ENCODE results near the gene WDR6. TPM values are rescaled to one million over a fixed set of nuclear protein-coding genes. Genes with fewer than 3 reads are reported as not detected.

Gene WDR6
- total RNA-seq, 2 experiments from 2014 or later: 111 to 125 TPM

DNA sequence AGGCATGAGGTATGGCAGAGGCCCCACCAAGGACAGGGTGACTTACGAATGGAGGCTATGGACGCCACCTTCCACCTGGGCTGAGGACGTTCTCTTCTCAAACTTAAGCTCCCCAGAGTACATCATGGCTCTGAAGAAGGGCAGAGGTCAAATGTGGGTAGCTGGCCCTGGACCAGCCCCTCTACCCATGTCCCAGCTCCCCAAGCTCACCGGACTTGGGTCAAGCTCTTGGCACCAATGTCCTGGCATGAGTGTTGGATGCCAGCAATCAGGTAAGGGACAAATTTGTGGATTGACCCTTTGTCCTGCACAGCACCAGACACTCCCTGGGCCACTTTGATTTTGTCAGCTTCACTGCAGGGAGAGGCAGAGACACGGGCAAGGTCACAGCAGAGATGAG, 17.3 kb downstream of the WDR6 start:
- no peaks in the 10 kb centered on the region for H3K27me3 Mint-ChIP-seq
- DNase-seq (no peak), ATAC-seq (no peak)
- H3K4me3 Mint-ChIP-seq: peak overlapping the region; percentile 87
- H3K9me3 Mint-ChIP-seq: no peaks in the 10 kb centered on the region
- H3K27ac Mint-ChIP-seq: peak overlapping the region; percentile 36
- H3K36me3 Mint-ChIP-seq (ENCODE audit: low read depth): peaks cover 75% of the 10 kb centered on the region
- H3K4me1 Mint-ChIP-seq (ENCODE audit: low read depth): peaks cover 60% of the 10 kb centered on the region
- intact Hi-C loops (cut with micrococcal nuclease): loop anchor here (5.0 kb wide), 1 partner anchor 37 kb away; no protein-coding TSS in a partner anchor
- ChIA-PET CTCF (interaction anchor here (0.9 to 5.9 kb wide), 4 partner anchors 10 to 69 kb away, joined by 3 to 64 read pairs (median 20); partner anchors contain the start of genes P4HTM, QRICH1 and WDR6), POLR2A (interaction anchor here (1.3 to 12.0 kb wide), 4 partner anchors 10 to 75 kb away, joined by 3 to 200 read pairs (median 50); partner anchors contain the start of genes QRICH1 and WDR6)
- TF ChIP-seq, protein P1, sequence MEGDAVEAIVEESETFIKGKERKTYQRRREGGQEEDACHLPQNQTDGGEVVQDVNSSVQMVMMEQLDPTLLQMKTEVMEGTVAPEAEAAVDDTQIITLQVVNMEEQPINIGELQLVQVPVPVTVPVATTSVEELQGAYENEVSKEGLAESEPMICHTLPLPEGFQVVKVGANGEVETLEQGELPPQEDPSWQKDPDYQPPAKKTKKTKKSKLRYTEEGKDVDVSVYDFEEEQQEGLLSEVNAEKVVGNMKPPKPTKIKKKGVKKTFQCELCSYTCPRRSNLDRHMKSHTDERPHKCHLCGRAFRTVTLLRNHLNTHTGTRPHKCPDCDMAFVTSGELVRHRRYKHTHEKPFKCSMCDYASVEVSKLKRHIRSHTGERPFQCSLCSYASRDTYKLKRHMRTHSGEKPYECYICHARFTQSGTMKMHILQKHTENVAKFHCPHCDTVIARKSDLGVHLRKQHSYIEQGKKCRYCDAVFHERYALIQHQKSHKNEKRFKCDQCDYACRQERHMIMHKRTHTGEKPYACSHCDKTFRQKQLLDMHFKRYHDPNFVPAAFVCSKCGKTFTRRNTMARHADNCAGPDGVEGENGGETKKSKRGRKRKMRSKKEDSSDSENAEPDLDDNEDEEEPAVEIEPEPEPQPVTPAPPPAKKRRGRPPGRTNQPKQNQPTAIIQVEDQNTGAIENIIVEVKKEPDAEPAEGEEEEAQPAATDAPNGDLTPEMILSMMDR (IDR thresholded peaks at IDR 0.05): no peak

DNA sequence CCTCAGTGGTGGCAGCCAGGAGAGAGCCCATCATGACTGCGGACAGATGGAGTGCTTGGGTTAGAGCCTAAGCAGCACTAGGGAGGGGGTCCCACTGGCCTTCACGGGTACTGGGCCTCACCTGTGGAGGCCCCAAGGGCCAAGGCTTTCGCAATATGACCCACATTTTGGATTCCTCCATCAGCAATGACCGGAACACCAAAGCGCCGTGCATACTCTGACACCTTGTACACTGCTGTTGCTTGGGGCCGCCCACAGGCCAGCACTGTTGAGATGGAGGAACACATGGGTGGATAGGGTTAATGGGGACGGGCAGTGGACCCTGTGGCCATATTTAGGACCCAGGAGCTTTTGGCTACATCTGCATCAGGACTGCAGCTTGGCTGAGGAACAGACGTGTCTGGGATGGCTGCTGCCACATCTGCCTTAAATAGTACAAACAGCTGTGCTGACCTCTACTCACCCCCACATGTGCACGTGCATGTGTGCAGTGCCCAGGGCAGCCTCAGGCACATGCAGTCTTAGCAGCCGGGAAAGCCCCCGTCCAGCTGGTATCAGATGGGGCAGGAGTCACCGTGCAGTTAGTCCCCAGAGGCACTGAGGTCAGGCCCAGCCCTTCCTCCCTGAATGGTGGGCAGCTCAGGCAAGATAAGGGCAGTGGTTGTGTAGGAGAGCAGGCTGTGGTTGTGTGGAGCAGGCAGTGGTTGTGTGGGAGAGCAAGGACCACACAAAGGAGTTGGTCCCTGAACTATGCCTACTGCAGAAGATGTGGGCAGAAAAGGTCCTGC, 18.0 kb downstream of the WDR6 start:
- ATAC-seq (no peak), DNase-seq (no peak)
- Mint-ChIP-seq H3K4me1 (ENCODE audit: low read depth) (peaks cover 54% of the 10 kb centered on the region), H3K27ac (peak overlapping the region; percentile 71), H3K36me3 (ENCODE audit: low read depth) (peaks cover 73% of the 10 kb centered on the region), H3K27me3 (no peaks in the 10 kb centered on the region), H3K4me3 (peak overlapping the region; percentile 2), H3K9me3 (no peaks in the 10 kb centered on the region)
- CTCF ChIA-PET: interaction anchor here (5.9 kb wide), 1 partner anchor 69 kb away, joined by 37 read pairs; the partner anchor contains the start of gene QRICH1
- intact Hi-C loops (cut with micrococcal nuclease): loop anchor here (5.0 kb wide), 1 partner anchor 67 kb away; the partner anchor contains the start of gene QRICH1
- POLR2A ChIA-PET: interaction anchor here (1.3 to 12.0 kb wide), 5 partner anchors 11 to 74 kb away, joined by 3 to 200 read pairs (median 14); partner anchors contain the start of genes P4HTM, QRICH1 and WDR6
- TF ChIP-seq, protein P1 (IDR thresholded peaks at IDR 0.05): no peak

DNA sequence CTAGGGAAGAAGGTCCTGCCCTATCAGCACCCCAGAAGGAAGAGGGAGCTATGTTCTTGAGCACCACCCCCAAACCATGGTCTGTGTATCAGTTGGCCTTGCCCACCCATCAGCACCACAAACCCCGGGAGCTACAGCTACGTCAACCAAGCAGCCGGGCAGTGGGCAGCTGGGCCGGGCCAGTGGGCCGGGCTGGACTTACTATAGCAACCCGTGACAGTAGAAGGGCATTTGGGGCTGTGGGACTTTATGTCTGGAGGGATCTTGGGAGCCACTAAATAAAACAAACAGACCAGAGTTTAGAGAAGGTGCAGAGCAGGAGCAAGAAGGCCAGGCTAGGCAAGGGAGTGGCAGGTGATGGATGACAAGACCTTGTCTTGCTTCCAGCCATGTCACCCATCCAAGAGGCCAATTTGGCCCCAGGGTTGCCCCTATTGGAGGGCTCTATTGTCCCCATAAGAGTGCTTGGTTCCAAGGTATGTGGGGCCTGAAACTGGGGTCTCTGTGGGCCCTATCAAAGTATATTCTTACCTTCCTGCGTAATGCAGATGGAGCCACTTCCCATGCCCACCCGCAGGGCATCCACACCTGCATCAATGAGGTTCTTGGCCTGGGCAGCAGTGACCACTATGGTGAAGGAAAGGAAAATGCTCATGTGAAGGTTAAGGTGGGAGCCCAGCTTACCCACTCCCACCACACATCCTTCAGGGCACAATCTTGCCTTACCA, 18.8 kb downstream of the WDR6 start:
- ATAC-seq (no peak), DNase-seq (no peak)
- no peaks in the 10 kb centered on the region for H3K27me3 Mint-ChIP-seq
- peaks cover 53% of the 10 kb centered on the region for H3K4me1 Mint-ChIP-seq (ENCODE audit: low read depth)
- TF ChIP-seq, protein P1 (IDR thresholded peaks at IDR 0.05): no peak
- POLR2A ChIA-PET: interaction anchor here (0.8 to 12.0 kb wide), 6 partner anchors 12 to 319 kb away, joined by 3 to 200 read pairs (median 12); partner anchors contain the start of genes P4HTM, QRICH1 and WDR6
- peaks cover 67% of the 10 kb centered on the region for H3K36me3 Mint-ChIP-seq (ENCODE audit: low read depth)
- peak overlapping the region; percentile 71 for H3K27ac Mint-ChIP-seq
- CTCF ChIA-PET: interaction anchor here (0.6 to 0.9 kb wide), 3 partner anchors 9 to 145 kb away, joined by 3 to 4 read pairs (median 3); partner anchors contain the start of gene KLHDC8B
- H3K9me3 Mint-ChIP-seq: no peaks in the 10 kb centered on the region
- H3K4me3 Mint-ChIP-seq: no peak overlapping the region
- intact Hi-C loops (cut with micrococcal nuclease): loop anchor here (5.0 kb wide), 1 partner anchor 66 kb away; the partner anchor contains the start of gene QRICH1

DNA sequence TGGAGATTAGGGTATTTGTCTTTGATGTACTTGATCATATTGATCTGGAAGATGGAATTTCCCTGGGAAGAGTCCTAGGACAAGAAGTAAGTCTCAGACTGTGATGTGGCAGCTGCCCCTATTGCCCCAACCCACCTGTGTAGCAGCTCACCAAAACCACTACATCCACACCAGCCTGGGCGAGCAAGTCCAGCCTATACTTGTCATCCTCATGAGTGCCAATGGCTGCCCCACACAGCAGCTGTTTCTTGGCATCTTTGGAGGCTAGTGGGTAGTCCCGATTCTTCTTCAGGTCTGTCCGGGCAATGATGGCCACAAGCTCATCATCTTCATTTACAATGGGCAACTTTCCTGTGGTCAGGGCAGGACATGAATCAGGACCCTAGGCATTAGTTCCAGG, 19.3 kb downstream of the WDR6 start:
- ChIA-PET POLR2A (interaction anchor here (0.7 to 12.0 kb wide), 7 partner anchors 12 to 319 kb away, joined by 3 to 200 read pairs (median 10); partner anchors contain the start of genes P4HTM, QRICH1 and WDR6), CTCF (interaction anchor here (0.6 to 0.9 kb wide), 3 partner anchors 9 to 145 kb away, joined by 3 to 4 read pairs (median 3); partner anchors contain the start of gene KLHDC8B)
- DNase-seq (no peak), ATAC-seq (no peak)
- H3K27me3 Mint-ChIP-seq: no peaks in the 10 kb centered on the region
- peaks cover 53% of the 10 kb centered on the region for H3K4me1 Mint-ChIP-seq (ENCODE audit: low read depth)
- intact Hi-C loops (cut with micrococcal nuclease): loop anchor here (5.0 kb wide), 1 partner anchor 66 kb away; the partner anchor contains the start of gene QRICH1
- TF ChIP-seq, protein P1 (IDR thresholded peaks at IDR 0.05): no peak
- H3K4me3 Mint-ChIP-seq: no peak overlapping the region
- no peaks in the 10 kb centered on the region for H3K9me3 Mint-ChIP-seq
- H3K27ac Mint-ChIP-seq: peak overlapping the region; percentile 92
- H3K36me3 Mint-ChIP-seq (ENCODE audit: low read depth): peaks cover 69% of the 10 kb centered on the region

Measured in activated CD8-positive, alpha-beta T cell treated with anti-CD3 and anti-CD28 coated beads for 36 hours (primary cell).